HepG2 (cell line): ENCODE results near the gene SINHCAF. TPM values are rescaled to one million over a fixed set of nuclear protein-coding genes. Genes with fewer than 3 reads are reported as not detected.

Source experiments
- ATAC-seq: fragments of 200-7000 bp; cut with Tn5 transposase; 3 replicates; pipeline ENCODE4 v1.9.1; 2020; ENCODE audit warnings: mild to moderate bottlenecking, moderate library complexity
- BruUV-seq: library from RNA; stranded (reverse); fragments of 400-500 nt; replicated peaks from 2 replicates; lab custom pipeline; 2021; lab: Mats Ljungman, UMichigan
- CTCF ChIA-PET: fragments of 300-600 bp; formaldehyde crosslinking; extraction: SDS; loops from one replicate; lab custom pipeline; 2021; ENCODE audit warnings: low total read pairs, inconsistent platforms, low intra/inter-chr PET ratio; lab: Yijun Ruan, JAX
- POLR2A ChIA-PET: fragments of 350-600 bp; sonication (Branson Sonifier 250); formaldehyde crosslinking; loops from one replicate; lab custom pipeline; 2020; ENCODE audit warnings: antibody characterized with exemption, inconsistent platforms; lab: Yijun Ruan, JAX
- DNase-seq: peaks from one replicate; pipeline ENCODE4 v3.0.0-alpha.2; 2015; ENCODE audit warnings: low spot score
- FAIRE-seq: peaks from 3 replicates; lab custom pipeline; 2011; peaks lifted over from hg19 to GRCh38; lab: Jason Lieb, UNC
- H2AFZ ChIP-seq: one replicate; pipeline ENCODE4 v1.6.1; 2011; ENCODE audit warnings: low read length, inconsistent platforms
- H3K27ac ChIP-seq: fragments of 300-600 bp; 3 replicates; pipeline ENCODE4 v1.8.0; 2011; ENCODE audit warnings: mixed run types, mild to moderate bottlenecking, mixed read lengths, low read length, inconsistent platforms; ENCODE audit not compliant: insufficient read depth; ENCODE audit errors: extremely low read length
- H3K27me3 ChIP-seq, 2 experiments: fragments of 200-600 bp in 1 of 2; 2 replicates in 1 of 2; 3 replicates in 1 of 2; pipeline versions ENCODE4 v1.6.0 to v1.8.0; 2011; ENCODE audit warnings: low read length in 2 of 2, mild to moderate bottlenecking in 2 of 2, moderate library complexity in 2 of 2, inconsistent platforms in 1 of 2; ENCODE audit not compliant: insufficient read depth in 2 of 2, control insufficient read depth in 1 of 2
- H3K36me3 ChIP-seq, 2 experiments: fragments of 200-600 bp in 1 of 2; replicated peaks in 1 of 2; 2 replicates in 1 of 2; 3 replicates in 1 of 2; pipeline versions ENCODE4 v1.5.1 to v1.8.0; 2011; ENCODE audit warnings: low read length in 2 of 2, inconsistent platforms in 1 of 2; ENCODE audit not compliant: insufficient read depth in 2 of 2, control insufficient read depth in 1 of 2
- H3K4me1 ChIP-seq: 2 replicates; pipeline ENCODE4 v1.5.1; 2012; ENCODE audit warnings: low read length, inconsistent platforms; ENCODE audit not compliant: insufficient read depth
- H3K4me2 ChIP-seq: 2 replicates; pipeline ENCODE4 v1.6.0; 2011; ENCODE audit warnings: low read depth, low read length, inconsistent platforms
- H3K4me3 ChIP-seq, 3 experiments: fragments of 200-600 bp in 1 of 3; sonication (generic), shearing (Covaris generic) in 1 of 3; replicated peaks in 1 of 3; 2 replicates each; pipeline ENCODE4 v1.5.1; 2011 to 2016; ENCODE audit warnings: low read length in 3 of 3, inconsistent platforms in 2 of 3, low read depth in 2 of 3, mild to moderate bottlenecking in 2 of 3, control low read depth in 1 of 3, mixed read lengths in 1 of 3; ENCODE audit not compliant: insufficient read depth in 1 of 3
- H3K79me2 ChIP-seq: one replicate; pipeline ENCODE4 v1.6.1; 2011; ENCODE audit warnings: low read length, inconsistent platforms; ENCODE audit not compliant: insufficient read depth
- H3K9ac ChIP-seq: 2 replicates; pipeline ENCODE4 v1.6.0; 2011; ENCODE audit warnings: mild to moderate bottlenecking, low read depth, low read length, inconsistent platforms; ENCODE audit not compliant: insufficient read depth
- H3K9me3 ChIP-seq: 2 replicates; pipeline ENCODE4 v1.5.1; 2012; ENCODE audit warnings: mild to moderate bottlenecking, low read length
- H4K20me1 ChIP-seq: 2 replicates; pipeline ENCODE4 v1.6.0; 2011; ENCODE audit warnings: inconsistent platforms, mild to moderate bottlenecking, low read length, moderate library complexity; ENCODE audit not compliant: insufficient read depth
- HNF1A ChIP-seq, 2 experiments: sonication (generic) in 1 of 2; formaldehyde crosslinking in 1 of 2; IDR thresholded peaks; 2 replicates each; pipeline versions ENCODE4 v1.4.0 to v1.6.1; 2016 to 2020; ENCODE audit warnings: borderline replicate concordance in 1 of 2, low read depth in 1 of 2, mild to moderate bottlenecking in 1 of 2, missing genetic modification reagents in 1 of 2
- POLR2AphosphoS2 ChIP-seq: IDR thresholded peaks from 2 replicates; pipeline ENCODE4 v1.6.1; 2011; ENCODE audit warnings: low read depth, low read length, improper control_type of control experiment
- RFX3 ChIP-seq: IDR thresholded peaks from 2 replicates; pipeline ENCODE4 v1.6.1; 2016; ENCODE audit warnings: missing biosample characterization, missing genetic modification reagents
- SIX1 ChIP-seq: sonication (generic); formaldehyde crosslinking; IDR thresholded peaks from 2 replicates; pipeline ENCODE4 v1.4.0; 2020; ENCODE audit warnings: missing genetic modification reagents, borderline replicate concordance
- SMARCC2 ChIP-seq: fragments of 450-650 bp; IDR thresholded peaks from 2 replicates; pipeline ENCODE4 v1.6.1; 2017; ENCODE audit warnings: antibody characterized with exemption, mild to moderate bottlenecking
- ZFAT ChIP-seq: sonication (generic); formaldehyde crosslinking; conservative IDR thresholded peaks from 2 replicates; pipeline ENCODE4 v1.8.1; 2023; ENCODE audit warnings: missing genetic modification reagents, inconsistent platforms
- ZNF362 ChIP-seq: sonication (generic); formaldehyde crosslinking; IDR thresholded peaks from 2 replicates; pipeline ENCODE4 v1.4.0; 2020; ENCODE audit warnings: missing genetic modification reagents, mild to moderate bottlenecking, borderline replicate concordance
- ZNF513 ChIP-seq: sonication (generic); formaldehyde crosslinking; conservative IDR thresholded peaks from 2 replicates; pipeline ENCODE4 v1.5.0; 2020; ENCODE audit warnings: missing genetic modification reagents
- ZNF558 ChIP-seq: sonication (generic); formaldehyde crosslinking; IDR thresholded peaks from 2 replicates; pipeline ENCODE4 v1.9.0; 2022; ENCODE audit warnings: mild to moderate bottlenecking, missing genetic modification reagents, borderline replicate concordance
- ZNF780A ChIP-seq: sonication (generic); formaldehyde crosslinking; IDR thresholded peaks from 2 replicates; pipeline ENCODE4 v1.8.0; 2022; ENCODE audit warnings: mild to moderate bottlenecking, missing genetic modification reagents, moderate library complexity
- ZNF788 ChIP-seq: sonication (generic); formaldehyde crosslinking; IDR thresholded peaks from 2 replicates; pipeline ENCODE4 v1.5.0; 2020; ENCODE audit warnings: mild to moderate bottlenecking, missing genetic modification reagents, borderline replicate concordance
- ZSCAN30 ChIP-seq: sonication (generic); formaldehyde crosslinking; IDR thresholded peaks from 2 replicates; pipeline ENCODE4 v1.5.0; 2020; ENCODE audit warnings: mild to moderate bottlenecking, missing genetic modification reagents
- WGBS: methylation state at CpG from one replicate; pipeline ENCODE4 v1.1.6; 2017; ENCODE audit warnings: low lambda C conversion rate; 5-methylcytosine and 5-hydroxymethylcytosine counted together
- in situ Hi-C: cut with HindIII; loops from 2 replicates; pipeline ENCODE4 v1.10.0; 2017; ENCODE audit warnings: low pct_unique_long_range_greater_than_20kb; ENCODE audit not compliant: extremely low pct_ligation_motif_present
- intact Hi-C: fragments of 100-400 bp; cut with micrococcal nuclease; formaldehyde crosslinking; loops from one replicate; pipeline ENCODE4 v1.10.0; 2022; ENCODE audit not compliant: unreplicated experiment
- polyA plus RNA-seq, 8 experiments: library from polyadenylated mRNA; depleted of rRNA in 3 of 8; stranded (reverse) in 7 of 8; unstranded in 1 of 8; fragments of >200 nt; fragmentation: Illumina TruSeq in 4 of 8; extraction: Trizol in 4 of 8; gene quantifications; 2 replicates each; pipeline versions ENCODE4 v1.2.1 to v1.2.3, GENCODE V29; 2011 to 2016; ENCODE audit warnings: low read depth in 4 of 8, missing spikeins in 1 of 8, mixed read lengths in 1 of 8; ENCODE audit not compliant: insufficient read depth in 1 of 8
- total RNA-seq, 5 experiments: library from RNA; depleted of rRNA; stranded (reverse); fragments of >200 nt; fragmentation: Illumina TruSeq; extraction: Trizol; gene quantifications; 2 replicates each; pipeline ENCODE4 v1.2.3, GENCODE V29; 2016; ENCODE audit warnings: low read depth in 1 of 5

Gene SINHCAF
- total and polyA plus RNA-seq, 2 of the 13 experiments (the other 11 are each of a cell fraction or from before 2014, with no cell fraction given): 54.6 to 97.8 TPM

- peaks cover 18 to 64% of the 10 kb centered on the region in 2 experiments for H3K36me3 ChIP-seq
- no TSS peak for BruUV-seq
- WGBS: 99% methylated on average over 3 of the region's 3 CpGs
- H3K4me2 ChIP-seq: no peak overlapping the region
- H4K20me1 ChIP-seq: peaks cover 70% of the 10 kb centered on the region
- H3K9ac ChIP-seq: no peak overlapping the region
- ATAC-seq (no peak), DNase-seq (no peak), FAIRE-seq (no peak)
- no peak for TF ChIP-seq POLR2AphosphoS2
- no peak for TF ChIP-seq ZNF780A (CRISPR knock-in tag)
- intact Hi-C loops: no loop called here
- peaks cover 91% of the 10 kb centered on the region for H3K79me2 ChIP-seq
- H3K4me1 ChIP-seq: peaks cover 21% of the 10 kb centered on the region
- ChIA-PET POLR2A (no interaction called here), CTCF (no interaction called here)
- no peak overlapping the region for H3K27ac ChIP-seq
- no peak overlapping the region for H2AFZ ChIP-seq
- no peaks in the 10 kb centered on the region for H3K9me3 ChIP-seq
- in situ Hi-C loops: no loop called here
- no peaks in the 10 kb centered on the region for H3K27me3 ChIP-seq
- no peak overlapping the region for H3K4me3 ChIP-seq
Observed at GRCh38 chr12:31300783-31301182, 25.2 kb downstream of the SINHCAF start.

- ChIA-PET CTCF (no interaction called here), POLR2A (no interaction called here)
- Histone ChIP-seq H3K36me3 (peaks cover 18 to 65% of the 10 kb centered on the region in 2 experiments), H3K4me3 (no peak overlapping the region), H3K9me3 (no peaks in the 10 kb centered on the region), H3K27me3 (no peaks in the 10 kb centered on the region), H3K9ac (no peak overlapping the region), H3K27ac (no peak overlapping the region), H4K20me1 (peaks cover 66% of the 10 kb centered on the region), H3K4me2 (no peak overlapping the region), H3K79me2 (peaks cover 87% of the 10 kb centered on the region), H3K4me1 (peaks cover 21% of the 10 kb centered on the region), H2AFZ (no peak overlapping the region)
- no peak for FAIRE-seq
- DNase-seq: no peak
- intact Hi-C loops: no loop called here
- ATAC-seq: no peak
- in situ Hi-C loops: no loop called here
- 100% methylated on average over 1 of the region's 1 CpG for WGBS
- BruUV-seq: no TSS peak
- no peak for TF ChIP-seq RFX3 (CRISPR knock-in tag)
- TF ChIP-seq ZNF788 (CRISPR knock-in tag): no peak
- no peak for TF ChIP-seq HNF1A (IDR thresholded peaks at IDR 0.05; ENCODE audit: low read depth)
- TF ChIP-seq HNF1A (CRISPR knock-in tag; IDR thresholded peaks at IDR 0.05; ENCODE audit: borderline replicate concordance): no peak
- TF ChIP-seq ZNF513: no peak
- no peak for TF ChIP-seq SMARCC2
- no peak for TF ChIP-seq ZNF362 (CRISPR knock-in tag)
- no peak for TF ChIP-seq ZNF558 (CRISPR knock-in tag)
- TF ChIP-seq ZSCAN30: no peak
- no peak for TF ChIP-seq SIX1 (CRISPR knock-in tag)
- TF ChIP-seq ZFAT (CRISPR knock-in tag): no peak
Observed at GRCh38 chr12:31300341-31300740, 25.6 kb downstream of the SINHCAF start.
